HG02973 (cell line): Measurements from ENCODE around the gene TYMS.
"Not testable (repeated sequence)": the region's sequence is repeated elsewhere in the genome, so short reads cannot be mapped to it uniquely, and the experiment has no call there.

Experiments
- ATAC-seq: cut with Tn5 transposase; IDR thresholded peaks from one replicate; pipeline ENCODE4 v1.9.1; 2021; ENCODE audit warnings: moderate library complexity; ENCODE audit not compliant: unreplicated experiment

Gene TYMS

GRCh38 chr18:676736-677135 is 19.3 kb downstream of the TYMS start:
- no peak for ATAC-seq

GRCh38 chr18:677145-677544 is 19.7 kb downstream of the TYMS start:
- ATAC-seq: no peak

- ATAC-seq: no peak
Measured at GRCh38 chr18:677951-678381, 20.5 kb downstream of the TYMS start.

- ATAC-seq: no peak
Measured at GRCh38 chr18:678482-679182, 21.2 kb downstream of the TYMS start.

- ATAC-seq: no peak
Measured at GRCh38 chr18:679516-679915, 22.1 kb downstream of the TYMS start.

- no peak for ATAC-seq
Measured at GRCh38 chr18:680392-680791, 22.9 kb downstream of the TYMS start.

- no peak for ATAC-seq
Measured at GRCh38 chr18:681985-682384, 24.5 kb downstream of the TYMS start.

GRCh38 chr18:682416-682815 is 25.0 kb downstream of the TYMS start:
- not testable (repeated sequence) for ATAC-seq

- ATAC-seq: no peak
Measured at GRCh38 chr18:682833-683232, 25.4 kb downstream of the TYMS start.

- no peak for ATAC-seq
Measured at GRCh38 chr18:683531-683930, 26.1 kb downstream of the TYMS start.

GRCh38 chr18:685438-685837 is 28.0 kb downstream of the TYMS start:
- no peak for ATAC-seq

- ATAC-seq: no peak
Measured at GRCh38 chr18:686339-687111, 29.1 kb downstream of the TYMS start.

- no peak for ATAC-seq
Measured at GRCh38 chr18:688323-688722, 30.9 kb downstream of the TYMS start.

GRCh38 chr18:692824-693223 is 35.4 kb downstream of the TYMS start:
- no peak for ATAC-seq

GRCh38 chr18:693466-694187 is 36.2 kb downstream of the TYMS start:
- no peak for ATAC-seq

GRCh38 chr18:697012-697411 is 39.6 kb downstream of the TYMS start:
- no peak for ATAC-seq

GRCh38 chr18:697800-698199 is 40.3 kb downstream of the TYMS start:
- no peak for ATAC-seq

GRCh38 chr18:703213-703967 is 45.9 kb downstream of the TYMS start:
- ATAC-seq: no peak

GRCh38 chr18:706405-706804 is 49.0 kb downstream of the TYMS start:
- no peak for ATAC-seq

GRCh38 chr18:708096-708495 is 50.6 kb downstream of the TYMS start:
- ATAC-seq: no peak

GRCh38 chr18:709771-710170 is 52.3 kb downstream of the TYMS start:
- ATAC-seq: no peak
